Effector CD8-positive, alpha-beta T cell (primary cell): ENCODE measurements around the gene PIP4K2B.

Source experiments
- DNase-seq: peaks from one replicate; lab custom pipeline; 2025; lab: John Stamatoyannopoulos, UW

PIP4K2B gene

DNA sequence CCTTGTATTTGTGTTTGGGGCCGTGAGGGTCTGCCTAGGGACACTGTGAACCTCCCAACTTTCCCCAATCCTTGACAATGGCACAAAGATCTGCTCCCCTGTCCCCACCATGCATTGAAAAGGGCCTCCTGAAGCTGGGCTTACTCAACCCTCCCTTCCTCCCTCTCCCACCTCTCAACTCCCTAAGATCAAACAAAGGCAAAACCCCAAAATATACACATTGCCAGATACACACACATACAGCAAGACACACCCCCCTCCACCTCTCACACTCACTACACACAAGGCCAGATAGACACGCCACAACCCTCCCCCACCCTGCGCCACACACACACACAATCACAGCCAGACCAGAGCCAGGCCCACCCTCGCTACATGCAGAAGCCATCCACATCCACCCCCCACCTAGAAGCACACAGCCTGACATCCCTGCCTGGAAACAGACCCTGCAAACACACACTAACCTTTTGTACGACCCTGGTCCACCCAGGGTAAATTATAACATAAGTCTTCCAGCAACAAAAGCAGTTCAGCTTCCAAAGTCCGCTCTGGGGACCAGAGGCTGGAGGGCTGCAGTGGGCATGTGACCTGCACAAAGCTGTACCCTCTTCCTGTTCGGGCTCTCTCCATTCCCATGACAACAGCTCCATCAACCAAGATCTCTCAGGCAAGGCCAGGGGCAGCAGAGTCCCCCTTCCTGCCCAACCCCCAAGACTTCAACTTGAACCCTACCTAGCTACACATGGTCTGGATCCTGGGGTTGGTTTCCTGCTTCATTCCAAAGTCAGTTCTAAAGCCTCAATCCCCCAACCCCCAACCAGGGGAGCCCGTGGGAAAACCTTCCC is 53.1 kb downstream of the PIP4K2B start:
- DNase-seq: no peak

DNA sequence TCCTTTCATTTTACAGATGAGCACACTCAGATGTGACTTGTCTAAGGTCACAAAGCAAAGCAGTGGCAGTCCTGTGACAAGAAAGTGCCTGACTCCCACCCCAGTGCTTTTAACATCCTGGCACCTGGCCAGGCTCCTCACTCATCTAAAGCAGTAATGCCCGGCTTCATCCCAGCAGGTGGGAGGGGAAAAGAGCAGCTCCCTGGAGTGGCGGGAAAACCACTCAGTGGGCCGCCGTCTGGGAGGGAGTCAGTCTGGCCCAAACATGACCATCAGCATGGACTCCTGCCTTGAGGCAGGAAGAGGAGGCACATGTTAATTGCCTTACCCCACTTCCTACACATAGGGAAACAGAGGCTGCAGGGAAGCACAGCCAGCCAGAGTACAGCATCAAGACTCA is 53.8 kb downstream of the PIP4K2B start:
- DNase-seq: no peak

DNA sequence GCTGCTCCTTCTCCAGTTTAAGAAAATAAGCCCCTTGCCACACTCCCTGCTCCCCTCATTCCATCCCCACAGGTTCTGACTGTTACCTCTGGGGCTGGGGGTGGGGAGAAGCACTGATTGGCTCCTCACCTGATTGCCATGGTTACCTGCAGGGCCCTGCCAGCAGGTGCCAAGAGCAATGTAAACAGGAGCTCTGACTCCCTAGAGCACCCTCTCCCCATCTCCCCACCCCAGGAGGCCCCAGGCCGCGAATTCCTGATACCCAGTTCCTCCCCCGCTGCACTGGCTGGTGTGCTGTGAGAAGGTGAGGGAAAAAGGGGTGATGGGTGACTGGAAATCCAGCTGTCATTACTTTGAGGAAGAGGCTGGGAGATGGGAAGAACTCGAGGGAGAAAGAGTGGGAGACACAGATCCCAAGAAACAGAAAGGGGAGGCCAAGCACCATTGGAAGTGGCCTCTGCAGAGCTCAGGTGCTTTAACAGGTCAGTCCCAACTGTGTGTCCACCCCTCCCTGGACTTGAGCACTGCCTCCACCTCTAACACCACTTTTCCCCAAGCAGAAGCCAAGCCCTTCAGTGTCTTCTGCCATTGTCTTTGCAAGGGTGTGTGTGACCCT is 55.7 kb downstream of the PIP4K2B start:
- DNase-seq: no peak

- DNase-seq: no peak
Measured at GRCh38 chr17:38742411-38743308, 56.7 kb downstream of the PIP4K2B start.

DNA sequence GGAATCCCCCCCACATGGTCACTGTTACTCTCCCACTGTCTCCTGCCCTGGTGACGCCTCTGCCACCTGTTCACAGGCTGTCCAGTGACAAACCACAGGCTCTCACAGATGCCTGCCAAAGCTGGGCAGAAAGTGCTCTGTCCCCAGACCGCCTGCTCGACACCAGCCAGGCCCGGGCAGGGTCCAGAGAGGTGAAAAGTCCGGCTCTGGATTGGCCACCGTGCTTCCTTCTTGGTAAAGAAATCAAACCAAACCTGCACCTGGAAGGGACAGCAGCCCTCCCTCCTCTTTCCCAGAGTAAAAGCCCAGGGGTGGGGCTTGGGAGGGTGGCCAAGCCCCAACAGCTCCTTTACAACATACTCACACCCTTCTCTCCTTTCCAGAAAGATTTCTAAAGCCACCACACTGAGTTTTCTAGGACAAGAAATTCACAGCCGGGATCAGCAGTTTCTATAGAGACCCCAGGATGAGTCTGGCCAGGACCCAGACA is 57.4 kb downstream of the PIP4K2B start:
- DNase-seq: no peak

- no peak for DNase-seq
Measured at GRCh38 chr17:38741461-38741860, 57.9 kb downstream of the PIP4K2B start.

DNA sequence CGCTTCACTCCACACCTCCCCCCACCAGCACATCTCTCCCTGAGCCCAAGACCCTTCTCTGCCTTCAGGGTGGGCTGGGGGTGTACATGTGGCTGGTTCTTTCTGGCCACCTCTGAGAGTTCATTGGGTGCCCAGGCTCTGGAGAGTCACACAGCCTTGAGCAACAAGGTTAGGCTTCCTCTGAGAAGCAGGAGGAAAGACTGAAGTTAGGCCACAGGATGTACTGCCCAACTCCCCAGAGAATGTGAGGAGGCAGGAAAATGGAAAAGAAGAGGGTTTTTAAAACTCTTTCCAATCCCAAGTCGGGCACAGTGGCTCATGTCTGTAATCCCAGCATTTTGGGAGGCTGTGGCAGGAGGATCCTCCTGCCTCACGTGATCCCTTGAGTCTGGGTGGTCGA is 58.5 kb downstream of the PIP4K2B start:
- no peak for DNase-seq

DNA sequence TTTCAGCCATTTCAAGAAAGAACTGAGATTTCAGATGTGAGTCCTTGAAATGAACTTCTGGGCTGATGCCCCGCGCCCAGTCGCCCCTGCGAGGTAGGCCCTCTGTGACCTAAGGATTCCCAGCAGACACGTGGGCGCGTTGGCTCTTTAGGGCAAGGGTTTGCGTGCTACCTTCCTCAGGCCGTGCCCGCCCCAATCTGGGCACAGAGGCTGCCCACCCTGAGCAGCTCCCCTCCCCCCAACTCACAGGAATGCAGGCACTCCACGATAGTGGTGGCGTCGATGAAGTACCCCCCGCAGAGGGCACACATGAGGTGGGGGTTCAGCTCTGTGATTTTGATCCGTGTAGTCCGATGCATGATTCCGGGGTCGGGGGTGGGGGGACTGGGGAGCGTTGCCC is 59.3 kb downstream of the PIP4K2B start:
- no peak for DNase-seq

- DNase-seq: no peak
Measured at GRCh38 chr17:38739305-38739704, 60.1 kb downstream of the PIP4K2B start.

- no peak for DNase-seq
Measured at GRCh38 chr17:38738686-38739085, 60.7 kb downstream of the PIP4K2B start.

GRCh38 chr17:38738007-38738662 is 61.2 kb downstream of the PIP4K2B start:
- no peak for DNase-seq

GRCh38 chr17:38735161-38735997 is 64.0 kb downstream of the PIP4K2B start:
- peak; percentile 76 for DNase-seq

- DNase-seq: no peak
Measured at GRCh38 chr17:38733982-38734973, 65.1 kb downstream of the PIP4K2B start.

- DNase-seq: no peak
Measured at GRCh38 chr17:38733282-38733981, 65.9 kb downstream of the PIP4K2B start.

GRCh38 chr17:38732376-38733281 is 66.7 kb downstream of the PIP4K2B start:
- DNase-seq: no peak

DNA sequence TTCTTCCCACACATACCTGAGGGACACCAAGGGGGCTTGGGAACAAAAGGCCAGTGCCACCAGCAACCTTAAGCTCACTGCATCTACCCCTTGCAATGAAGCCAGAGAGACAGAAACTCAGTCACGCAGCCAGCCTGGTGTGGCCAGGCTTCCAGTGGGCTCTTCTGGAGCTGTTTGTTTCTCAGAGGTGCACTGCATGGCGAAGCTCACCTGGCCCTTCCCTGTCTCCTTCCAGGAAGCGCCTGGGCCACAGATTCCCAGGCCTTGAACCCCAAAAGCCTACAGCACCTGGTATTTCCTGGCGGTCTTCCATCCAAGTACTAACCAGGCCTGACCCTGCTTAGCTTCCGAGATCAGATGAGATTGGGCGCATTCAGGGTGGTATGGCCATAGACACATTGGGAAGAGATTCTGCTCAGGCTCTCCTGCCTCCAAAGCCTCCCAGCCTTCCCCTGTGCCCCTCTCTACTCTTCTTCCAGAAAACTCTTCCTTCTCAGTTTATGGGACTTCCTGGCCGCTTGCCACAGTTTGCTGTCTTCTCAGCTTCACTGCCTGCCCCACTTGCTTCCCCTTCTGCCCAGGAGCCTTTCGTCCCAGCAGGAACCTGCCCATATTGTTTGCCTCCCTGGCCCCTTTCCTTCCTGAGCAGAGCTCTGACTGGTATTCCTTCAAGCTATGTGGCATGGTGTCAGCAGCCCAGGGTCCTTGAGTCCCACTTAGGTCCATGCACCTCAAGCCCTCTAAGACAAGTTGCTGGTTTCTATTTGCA is 67.6 kb downstream of the PIP4K2B start:
- DNase-seq: no peak
